GM18526 (cell line): ENCODE data around the gene BNIP3.

ENCODE experiments used
- POLR2A ChIP-seq: IDR thresholded peaks from 3 replicates; pipeline ENCODE4 v1.6.1; 2011; ENCODE audit not compliant: insufficient read length; ENCODE audit errors: extremely low read depth

The BNIP3 gene

GRCh38 chr10:131981429-131982184 lies at the start of gene BNIP3:
Gene BNIP3 (minus strand): TSS chr10:131981923. CDS start chr10:131981806, 117 bp downstream.
- TF ChIP-seq POLR2A = peak; percentile 60

- TF ChIP-seq POLR2A = no peak
Measured at GRCh38 chr10:132030898-132031463, 49.3 kb upstream of the BNIP3 start.

- TF ChIP-seq POLR2A = no peak
Measured at GRCh38 chr10:132028706-132029105, 47.0 kb upstream of the BNIP3 start.

GRCh38 chr10:132027423-132027983 lies 45.8 kb upstream of the BNIP3 start:
- TF ChIP-seq POLR2A = no peak

- TF ChIP-seq POLR2A = no peak
Measured at GRCh38 chr10:132023092-132023811, 41.5 kb upstream of the BNIP3 start.

- no peak for TF ChIP-seq POLR2A
Measured at GRCh38 chr10:132022241-132022640, 40.5 kb upstream of the BNIP3 start.

GRCh38 chr10:132021504-132022143 lies 39.9 kb upstream of the BNIP3 start:
- no peak for TF ChIP-seq POLR2A

- no peak for TF ChIP-seq POLR2A
Measured at GRCh38 chr10:132021046-132021445, 39.3 kb upstream of the BNIP3 start.

- no peak for TF ChIP-seq POLR2A
Measured at GRCh38 chr10:132020456-132020855, 38.7 kb upstream of the BNIP3 start.

- no peak for TF ChIP-seq POLR2A
Measured at GRCh38 chr10:132019366-132019765, 37.6 kb upstream of the BNIP3 start.

- no peak for TF ChIP-seq POLR2A
Measured at GRCh38 chr10:132018446-132018845, 36.7 kb upstream of the BNIP3 start.

GRCh38 chr10:132016514-132016913 lies 34.8 kb upstream of the BNIP3 start:
- TF ChIP-seq POLR2A = no peak

GRCh38 chr10:132011445-132011844 lies 29.7 kb upstream of the BNIP3 start:
- TF ChIP-seq POLR2A = no peak

GRCh38 chr10:132011024-132011423 lies 29.3 kb upstream of the BNIP3 start:
- no peak for TF ChIP-seq POLR2A

GRCh38 chr10:132010483-132010882 lies 28.8 kb upstream of the BNIP3 start:
- no peak for TF ChIP-seq POLR2A
